DMS 273 (cell line): ENCODE measurements around the gene MRPL12.
A peak's percentile ranks its signal among the peaks of the same experiment; 100 is the strongest.

Source experiments
- DNase-seq: peaks from one replicate; lab custom pipeline; 2025; ENCODE audit not compliant: unreplicated experiment; lab: John Stamatoyannopoulos, UW

Gene MRPL12

GRCh38 chr17:81715107-81715871 is 12.1 kb downstream of the MRPL12 start:
- no peak for DNase-seq

DNA sequence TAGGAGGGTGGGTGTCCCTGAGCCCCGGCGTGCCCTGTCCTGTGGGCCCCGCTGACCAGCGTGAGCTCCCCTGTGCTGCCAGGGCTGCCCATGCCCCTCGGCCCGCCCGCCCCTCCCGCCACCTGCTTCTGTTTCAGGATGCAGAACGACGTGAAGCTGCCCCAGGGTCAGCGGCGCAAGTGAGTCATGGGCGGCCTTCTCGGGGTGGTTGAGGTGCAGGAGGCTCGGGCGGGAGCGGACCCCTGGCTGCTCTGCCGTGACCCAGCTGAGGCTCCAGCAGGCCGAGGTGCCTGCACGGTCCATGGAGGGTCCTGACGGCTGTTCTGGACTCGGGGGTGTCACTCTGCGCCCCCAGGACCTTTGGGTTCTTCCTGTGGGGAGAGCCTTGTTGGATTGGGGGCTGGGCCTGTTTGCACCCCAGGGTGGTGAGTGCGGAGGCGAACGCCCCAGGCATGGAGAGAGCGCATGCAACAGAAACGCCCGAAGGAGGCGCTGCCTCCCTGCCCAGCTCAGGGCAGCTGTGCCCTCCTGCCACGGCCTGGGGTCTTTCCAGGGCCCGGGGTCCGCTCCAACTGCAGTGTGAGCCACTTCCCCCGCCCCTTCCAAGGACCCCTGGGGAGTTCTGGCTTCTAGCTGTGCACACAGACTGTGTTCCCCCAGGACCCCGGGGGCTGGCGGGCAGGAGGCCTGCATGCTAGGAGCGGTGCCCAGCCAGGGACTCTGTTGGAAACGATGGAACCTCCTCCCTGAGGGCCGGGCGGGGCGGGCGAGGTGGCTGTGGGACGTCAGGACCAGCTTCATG is 12.9 kb downstream of the MRPL12 start:
- no peak for DNase-seq

DNA sequence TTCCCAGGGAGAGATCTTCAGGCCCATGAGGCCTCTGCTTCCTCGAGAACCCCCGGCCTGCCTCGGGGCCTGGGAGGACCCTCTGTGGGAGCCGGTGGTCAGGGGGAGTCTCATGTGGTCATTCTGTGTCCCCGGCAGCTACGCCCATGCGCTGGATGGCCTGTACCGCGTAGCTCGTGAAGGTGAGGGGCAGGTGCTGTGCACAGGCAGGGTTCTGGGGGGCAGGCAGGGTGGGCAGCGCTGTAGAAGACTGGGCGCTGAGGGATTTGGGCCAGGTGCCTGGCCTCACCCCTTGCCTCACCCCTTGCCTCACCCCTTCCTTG is 13.5 kb downstream of the MRPL12 start:
- no peak for DNase-seq

DNA sequence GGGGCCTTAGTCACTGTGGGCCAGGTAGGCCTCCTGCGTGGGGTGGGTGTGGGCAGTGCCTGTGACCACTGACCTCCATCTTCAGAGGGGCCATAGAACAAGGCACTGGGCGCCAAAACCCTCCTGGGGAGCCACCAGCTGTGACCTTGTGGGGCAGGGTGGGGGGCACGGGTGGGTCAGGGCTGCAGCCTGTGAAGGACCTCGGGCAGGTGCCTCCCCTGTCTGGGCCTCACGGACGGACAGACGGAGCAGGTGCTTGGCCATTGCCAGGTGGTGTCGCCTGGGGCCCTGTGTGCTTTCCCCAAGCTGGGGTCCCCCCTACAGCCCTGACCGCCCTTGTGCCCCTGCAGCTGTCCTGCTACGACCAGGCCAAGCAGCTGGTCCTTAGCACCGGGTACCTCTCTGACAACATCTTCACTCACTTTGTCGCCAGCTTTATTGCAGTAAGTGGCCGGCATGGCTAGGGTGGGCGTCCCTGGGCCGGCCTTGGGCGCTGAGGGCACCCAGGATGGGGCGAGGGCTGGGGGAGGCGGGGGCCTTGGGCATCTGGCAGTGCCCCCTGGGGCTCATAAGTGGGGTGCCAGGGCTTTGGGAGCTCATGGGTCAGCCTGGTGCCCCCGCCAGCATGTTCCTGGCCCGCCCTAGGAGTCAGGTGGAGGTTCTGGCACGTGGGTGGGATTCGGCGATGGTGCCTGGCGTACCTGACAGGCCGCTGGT is 14.0 kb downstream of the MRPL12 start:
- no peak for DNase-seq

- no peak for DNase-seq
Observed at GRCh38 chr17:81717766-81718089, 14.6 kb downstream of the MRPL12 start.

DNA sequence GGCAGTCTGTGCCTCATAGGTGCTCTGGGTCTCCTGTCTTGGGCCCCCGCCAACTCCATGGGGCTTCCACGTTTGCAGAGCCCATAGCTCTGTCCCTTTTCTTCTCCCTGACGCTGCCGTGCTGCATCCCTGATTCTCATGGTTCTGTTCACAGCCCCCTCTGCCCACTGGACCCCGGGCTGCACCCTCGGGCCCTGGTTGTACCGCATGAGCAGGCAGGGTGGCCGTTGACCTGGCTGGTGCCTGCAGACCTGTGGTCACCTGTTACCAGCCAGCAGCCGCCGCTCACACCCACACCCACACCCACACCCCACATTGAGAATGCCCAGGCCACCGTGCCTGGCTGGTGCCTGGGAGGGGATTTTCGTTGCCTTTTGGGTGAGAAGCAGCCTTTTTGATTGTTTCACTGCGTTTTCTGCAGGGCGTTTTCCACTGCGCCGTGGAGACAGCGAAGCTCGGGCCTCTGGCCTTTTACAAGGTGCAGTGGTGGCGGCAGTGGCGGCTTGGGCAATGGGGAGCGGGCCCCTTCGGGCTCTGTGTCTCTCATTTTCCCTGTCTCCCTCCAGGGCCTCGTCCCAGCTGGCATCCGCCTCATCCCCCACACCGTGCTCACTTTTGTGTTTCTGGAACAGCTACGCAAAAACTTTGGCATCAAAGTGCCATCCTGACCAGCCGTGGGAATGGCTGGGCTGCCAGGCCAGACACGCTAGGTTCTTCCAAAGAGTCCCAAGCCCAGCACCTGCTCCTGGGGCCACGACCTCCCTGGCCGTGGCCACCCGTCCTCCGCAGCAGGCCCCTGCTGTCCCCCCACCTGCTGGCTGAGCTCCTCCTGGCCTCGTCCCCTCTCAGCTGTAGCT is 16.5 kb downstream of the MRPL12 start:
- DNase-seq: no peak

DNA sequence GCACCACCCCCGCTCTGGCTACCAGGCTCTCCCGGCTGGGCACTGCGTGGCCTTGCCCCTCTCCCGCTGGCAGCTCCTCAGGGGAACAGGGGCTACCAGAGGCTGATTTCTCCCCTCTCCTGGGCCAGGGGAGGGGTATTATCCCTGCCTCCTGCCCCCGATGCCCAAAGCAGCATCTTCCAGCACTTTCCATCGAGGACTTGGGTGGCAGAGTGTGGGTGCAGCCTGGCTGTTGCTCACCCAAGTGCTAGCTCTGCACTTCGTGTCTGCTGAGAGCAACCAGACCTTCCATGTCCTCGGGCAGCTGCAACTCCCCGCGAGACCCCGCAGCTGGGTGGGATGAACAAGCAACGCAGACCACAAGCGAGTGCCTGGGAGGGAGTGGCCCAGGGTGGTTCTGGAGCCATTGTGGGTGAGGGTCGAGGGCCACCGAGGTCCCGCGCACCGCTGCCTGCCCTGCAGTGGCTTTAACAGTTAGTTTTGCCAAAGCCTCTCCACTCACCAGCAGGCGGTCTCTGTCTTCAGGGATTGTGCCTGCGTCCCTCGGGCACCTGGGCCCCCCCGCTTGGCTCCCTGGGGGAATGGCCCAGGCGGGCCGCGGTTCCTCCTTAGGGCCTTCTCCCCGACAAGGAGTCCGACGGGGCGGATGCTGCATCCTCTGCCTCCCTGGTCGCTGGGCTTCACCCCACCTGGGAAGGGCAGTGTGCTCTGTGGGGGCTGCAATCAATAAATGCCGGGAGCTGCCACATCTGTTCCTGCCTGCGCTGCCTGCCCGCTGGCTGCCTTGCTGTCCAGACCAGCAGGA is 17.3 kb downstream of the MRPL12 start:
- DNase-seq: no peak

GRCh38 chr17:81722184-81723120 is 19.3 kb downstream of the MRPL12 start:
- DNase-seq: no peak

- DNase-seq: peak; percentile 57
Observed at GRCh38 chr17:81723651-81724209, 20.6 kb downstream of the MRPL12 start.

GRCh38 chr17:81725439-81725838 is 22.3 kb downstream of the MRPL12 start:
- DNase-seq: no peak

GRCh38 chr17:81726004-81726403 is 22.8 kb downstream of the MRPL12 start:
- no peak for DNase-seq

DNA sequence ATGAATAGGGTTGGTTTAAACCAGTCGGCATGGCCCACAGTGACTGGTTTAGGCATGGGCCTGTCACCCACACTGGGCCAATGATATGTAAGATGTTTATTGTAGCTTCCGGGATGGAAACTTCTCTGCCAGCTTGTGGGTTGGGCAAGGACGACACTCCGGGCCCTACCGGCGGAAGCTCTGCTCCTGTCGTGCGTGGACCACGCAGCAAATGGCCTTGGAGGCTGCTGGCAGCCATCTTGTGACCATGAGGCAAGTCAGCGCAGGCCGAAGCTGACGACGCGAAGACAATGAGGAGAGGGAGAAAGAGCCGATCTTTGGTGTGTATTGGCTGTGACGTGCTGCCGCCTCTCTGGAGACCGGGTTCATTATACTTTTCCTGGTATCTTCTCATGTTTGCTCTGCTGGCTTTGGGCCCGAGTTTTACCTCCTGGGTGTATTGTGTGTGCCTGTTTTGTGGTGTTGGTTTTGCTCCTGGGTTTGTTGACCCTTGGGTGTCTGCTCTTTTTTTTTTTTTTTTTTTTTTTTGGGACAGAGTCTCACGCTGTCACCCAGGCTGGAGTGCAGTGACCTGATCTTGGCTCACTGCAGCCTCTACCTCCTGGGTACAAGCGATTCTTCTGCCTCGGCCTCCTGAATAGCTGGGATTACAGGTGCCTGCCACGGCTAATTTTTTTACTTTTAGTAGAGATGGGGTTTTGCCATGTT is 24.3 kb downstream of the MRPL12 start:
- DNase-seq: no peak

- peak; percentile 90 for DNase-seq
Observed at GRCh38 chr17:81733507-81734404, 30.6 kb downstream of the MRPL12 start.

- peak; percentile 67 for DNase-seq
Observed at GRCh38 chr17:81734405-81735263, 31.5 kb downstream of the MRPL12 start.

DNA sequence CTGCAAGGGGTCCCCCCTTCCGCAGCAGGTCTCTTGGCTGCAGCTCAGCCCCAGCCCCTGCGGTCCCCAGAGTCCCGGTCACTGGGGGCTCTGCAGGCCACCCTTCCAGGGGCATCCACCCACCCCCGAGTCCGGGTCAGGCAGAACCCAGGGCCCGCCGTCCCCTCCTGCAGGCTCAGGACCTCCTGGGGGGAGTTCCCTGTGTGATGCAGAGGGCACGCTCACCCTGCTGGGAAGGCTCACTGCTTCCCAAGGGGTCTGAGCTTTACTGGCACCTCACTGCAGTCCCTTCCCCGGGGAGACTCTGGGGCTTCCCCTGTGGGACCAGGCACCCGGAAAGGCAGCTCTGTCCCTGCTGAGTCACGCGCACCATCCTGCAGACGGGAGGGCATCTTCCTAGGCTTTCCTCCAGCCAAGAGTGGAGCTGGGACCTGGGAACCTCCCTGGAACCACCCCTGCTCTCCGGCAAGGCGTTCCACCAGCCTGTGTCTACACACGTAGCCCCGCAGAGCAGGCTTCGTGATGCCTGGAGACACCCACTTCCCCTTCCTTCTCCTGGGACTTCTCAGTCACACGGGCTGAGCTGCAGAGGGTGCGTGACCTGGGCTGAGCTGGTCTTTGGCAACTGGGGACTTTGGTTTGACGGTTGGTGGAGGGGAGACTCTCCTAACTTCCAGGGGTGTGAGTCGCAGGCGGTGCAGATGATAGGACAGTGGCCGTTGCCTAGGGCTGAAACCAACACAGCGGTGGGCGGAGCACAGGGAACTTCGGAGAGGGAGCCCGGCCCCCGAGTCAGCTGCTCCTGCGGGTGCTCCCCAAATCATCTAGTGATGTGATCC is 32.3 kb downstream of the MRPL12 start:
- DNase-seq: peak; percentile 77
